Measurements from ENCODE around the gene PCDHGA10.
"Not testable (repeated sequence)": the region's sequence is repeated elsewhere in the genome, so short reads cannot be mapped to it uniquely, and the experiment has no call there.

PCDHGA10 gene

DNA sequence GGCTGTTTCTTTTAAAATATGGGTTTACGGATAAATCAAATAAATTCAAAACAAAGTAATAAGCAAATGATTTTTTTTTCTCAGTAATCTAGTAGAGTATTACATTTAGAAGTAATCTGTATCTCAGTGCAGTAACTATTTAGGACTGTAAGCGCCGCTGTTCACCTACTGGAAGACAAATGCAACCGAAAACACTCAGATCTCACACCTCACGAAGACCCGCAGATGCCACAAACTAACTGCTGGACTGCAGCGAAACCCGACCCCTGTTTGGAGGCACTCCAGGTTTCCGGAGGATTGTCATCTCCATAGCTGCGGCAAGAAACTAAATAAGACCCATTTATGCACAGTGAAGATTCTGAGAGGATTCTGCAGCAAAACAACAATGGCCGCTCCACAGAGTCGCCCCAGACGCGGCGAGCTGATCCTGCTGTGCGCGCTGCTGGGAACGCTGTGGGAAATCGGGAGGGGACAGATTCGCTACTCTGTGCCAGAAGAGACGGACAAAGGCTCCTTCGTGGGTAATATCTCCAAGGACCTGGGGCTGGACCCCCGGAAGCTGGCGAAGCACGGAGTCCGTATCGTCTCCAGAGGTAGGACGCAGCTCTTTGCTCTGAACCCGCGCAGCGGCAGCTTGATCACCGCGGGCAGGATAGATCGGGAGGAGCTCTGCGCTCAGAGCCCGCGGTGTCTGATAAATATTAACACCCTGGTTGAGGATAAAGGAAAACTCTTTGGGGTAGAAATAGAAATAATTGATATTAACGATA, 20.2 kb upstream of the PCDHGA10 start, which contains the start of gene PCDHGA8:
PCDHGA8 (plus strand) TSS at position 205 of the 770 bp plus-strand sequence; CDS start at position 386, 181 bp downstream.
- DNase-seq (ENCODE audit: low spot score) = no peak

DNA sequence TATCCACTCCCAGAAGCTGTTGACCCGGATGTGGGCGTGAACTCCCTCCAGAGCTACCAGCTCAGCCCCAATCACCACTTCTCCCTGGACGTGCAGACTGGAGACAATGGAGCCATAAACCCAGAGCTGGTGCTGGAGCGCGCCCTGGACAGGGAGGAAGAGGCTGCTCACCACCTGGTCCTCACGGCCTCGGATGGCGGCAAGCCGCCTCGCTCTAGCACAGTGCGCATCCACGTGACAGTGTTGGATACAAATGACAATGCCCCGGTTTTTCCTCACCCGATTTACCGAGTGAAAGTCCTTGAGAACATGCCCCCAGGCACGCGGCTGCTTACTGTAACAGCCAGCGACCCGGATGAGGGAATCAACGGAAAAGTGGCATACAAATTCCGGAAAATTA, 19.5 kb upstream of the PCDHGA10 start:
- DNase-seq (ENCODE audit: low spot score) = no peak

DNA sequence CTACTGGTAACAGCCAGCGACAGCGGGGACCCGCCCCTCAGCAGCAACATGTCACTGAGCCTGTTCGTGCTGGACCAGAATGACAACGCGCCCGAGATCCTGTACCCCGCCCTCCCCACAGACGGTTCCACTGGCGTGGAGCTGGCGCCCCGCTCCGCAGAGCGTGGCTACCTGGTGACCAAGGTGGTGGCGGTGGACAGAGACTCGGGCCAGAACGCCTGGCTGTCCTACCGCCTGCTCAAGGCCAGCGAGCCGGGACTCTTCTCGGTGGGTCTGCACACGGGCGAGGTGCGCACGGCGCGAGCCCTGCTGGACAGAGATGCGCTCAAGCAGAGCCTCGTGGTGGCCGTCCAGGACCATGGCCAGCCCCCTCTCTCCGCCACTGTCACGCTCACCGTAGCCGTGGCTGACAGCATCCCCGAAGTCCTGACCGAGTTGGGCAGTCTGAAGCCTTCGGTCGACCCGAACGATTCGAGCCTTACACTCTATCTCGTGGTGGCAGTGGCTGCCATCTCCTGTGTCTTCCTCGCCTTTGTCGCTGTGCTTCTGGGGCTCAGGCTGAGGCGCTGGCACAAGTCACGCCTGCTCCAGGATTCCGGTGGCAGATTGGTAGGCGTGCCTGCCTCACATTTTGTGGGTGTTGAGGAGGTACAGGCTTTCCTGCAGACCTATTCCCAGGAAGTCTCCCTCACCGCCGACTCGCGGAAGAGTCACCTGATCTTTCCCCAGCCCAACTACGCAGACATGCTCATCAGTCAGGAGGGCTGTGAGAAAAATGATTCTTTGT, 18.2 kb upstream of the PCDHGA10 start:
- not testable (repeated sequence) for DNase-seq (ENCODE audit: low spot score)

DNA sequence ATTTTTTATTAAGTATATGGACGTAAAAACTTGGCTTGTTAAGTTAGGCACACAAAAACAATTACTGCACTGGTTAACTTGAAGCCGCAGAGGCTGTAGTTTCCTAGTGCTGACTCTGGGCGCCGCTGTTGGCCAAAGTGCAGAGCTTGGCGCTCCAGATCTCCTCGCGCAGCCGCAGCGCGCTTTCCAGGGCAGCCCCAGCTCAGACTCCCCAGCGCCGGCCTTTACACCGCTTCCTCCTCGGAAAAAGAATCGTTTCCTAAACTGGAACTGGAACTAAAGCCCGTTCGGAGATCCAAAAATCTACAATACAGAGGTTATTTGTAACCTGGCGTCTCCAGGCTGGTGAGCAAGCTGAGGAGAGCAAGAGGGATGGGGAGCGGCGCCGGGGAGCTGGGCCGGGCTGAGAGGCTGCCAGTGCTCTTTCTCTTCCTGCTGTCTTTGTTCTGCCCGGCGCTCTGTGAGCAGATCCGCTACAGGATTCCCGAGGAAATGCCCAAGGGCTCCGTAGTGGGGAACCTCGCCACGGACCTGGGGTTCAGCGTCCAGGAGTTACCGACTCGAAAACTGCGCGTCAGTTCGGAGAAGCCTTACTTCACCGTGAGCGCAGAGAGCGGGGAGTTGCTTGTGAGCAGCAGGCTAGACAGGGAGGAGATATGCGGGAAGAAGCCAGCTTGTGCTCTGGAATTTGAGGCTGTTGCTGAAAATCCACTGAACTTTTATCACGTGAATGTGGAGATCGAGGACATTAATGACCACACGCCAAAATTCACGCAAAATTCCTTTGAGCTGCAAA, 14.8 kb upstream of the PCDHGA10 start, which contains the start of gene PCDHGB5:
PCDHGB5 (plus strand) TSS at position 192 of the 796 bp plus-strand sequence; CDS start at position 373, 181 bp downstream.
- DNase-seq (ENCODE audit: low spot score) = peak; percentile 74

DNA sequence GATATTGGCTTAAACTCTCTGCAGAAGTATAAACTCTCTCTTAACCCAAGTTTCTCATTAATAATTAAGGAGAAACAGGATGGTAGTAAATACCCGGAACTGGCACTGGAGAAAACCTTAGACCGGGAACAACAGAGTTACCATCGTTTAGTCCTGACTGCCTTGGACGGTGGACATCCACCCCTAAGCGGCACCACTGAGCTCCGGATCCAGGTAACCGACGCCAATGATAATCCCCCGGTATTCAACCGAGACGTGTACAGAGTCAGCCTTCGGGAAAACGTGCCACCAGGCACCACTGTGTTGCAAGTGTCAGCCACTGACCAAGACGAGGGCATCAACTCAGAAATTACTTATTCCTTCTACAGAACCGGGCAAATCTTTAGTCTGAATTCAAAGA, 14.2 kb upstream of the PCDHGA10 start:
- DNase-seq (ENCODE audit: low spot score) = no peak

DNA sequence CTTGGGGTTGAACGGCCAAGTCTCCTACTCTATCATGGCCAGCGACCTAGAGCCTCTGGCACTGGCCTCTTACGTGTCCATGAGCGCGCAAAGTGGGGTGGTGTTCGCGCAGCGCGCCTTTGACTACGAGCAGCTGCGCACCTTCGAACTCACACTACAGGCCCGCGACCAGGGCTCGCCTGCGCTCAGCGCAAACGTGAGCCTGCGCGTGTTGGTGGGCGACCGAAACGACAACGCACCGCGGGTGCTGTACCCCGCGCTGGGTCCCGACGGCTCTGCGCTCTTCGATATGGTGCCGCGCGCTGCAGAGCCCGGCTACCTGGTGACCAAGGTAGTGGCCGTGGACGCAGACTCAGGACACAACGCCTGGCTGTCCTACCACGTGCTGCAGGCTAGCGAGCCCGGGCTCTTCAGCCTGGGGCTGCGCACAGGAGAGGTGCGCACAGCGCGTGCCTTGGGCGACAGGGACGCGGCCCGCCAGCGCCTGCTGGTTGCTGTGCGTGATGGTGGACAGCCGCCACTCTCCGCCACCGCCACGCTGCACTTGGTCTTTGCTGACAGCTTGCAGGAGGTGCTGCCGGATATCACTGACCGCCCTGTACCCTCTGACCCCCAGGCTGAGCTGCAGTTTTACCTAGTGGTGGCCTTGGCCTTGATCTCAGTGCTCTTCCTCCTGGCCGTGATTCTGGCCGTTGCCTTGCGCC, 13.1 kb upstream of the PCDHGA10 start:
- no peak for DNase-seq (ENCODE audit: low spot score)

DNA sequence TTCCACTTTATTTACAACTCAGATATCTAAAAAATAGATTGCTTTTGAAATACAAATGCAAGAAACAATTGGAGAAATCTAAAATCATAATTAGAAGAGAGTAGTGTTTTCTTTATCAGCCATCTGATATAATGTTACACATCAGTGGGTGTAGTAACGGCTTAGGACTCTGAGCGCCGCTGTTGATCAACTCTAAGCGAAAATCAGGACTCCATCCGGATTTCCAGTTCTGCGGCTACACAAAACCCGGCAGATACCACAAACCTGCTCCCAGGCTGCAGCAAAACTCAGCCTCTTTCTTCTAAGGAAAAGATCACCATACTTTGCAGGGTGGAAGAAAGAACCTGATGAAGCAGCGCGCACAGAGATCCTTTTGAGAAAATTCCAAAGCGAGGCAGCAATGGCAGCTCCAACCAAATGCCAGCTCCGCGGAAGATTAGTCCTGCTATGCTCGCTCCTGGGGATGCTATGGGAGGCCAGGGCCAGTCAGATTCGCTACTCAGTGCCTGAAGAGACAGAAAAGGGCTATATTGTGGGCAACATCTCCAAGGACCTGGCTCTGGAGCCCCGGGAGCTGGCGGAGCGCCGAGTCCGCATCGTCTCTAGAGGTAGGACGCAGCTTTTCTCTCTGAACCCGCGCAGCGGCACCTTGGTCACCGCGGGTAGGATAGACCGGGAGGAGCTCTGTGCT, 10.1 kb upstream of the PCDHGA10 start, which contains the start of gene PCDHGA9:
PCDHGA9 (plus strand) TSS at position 226 of the 691 bp plus-strand sequence; CDS start at position 401, 175 bp downstream.
- peak; percentile 38 for DNase-seq (ENCODE audit: low spot score)

DNA sequence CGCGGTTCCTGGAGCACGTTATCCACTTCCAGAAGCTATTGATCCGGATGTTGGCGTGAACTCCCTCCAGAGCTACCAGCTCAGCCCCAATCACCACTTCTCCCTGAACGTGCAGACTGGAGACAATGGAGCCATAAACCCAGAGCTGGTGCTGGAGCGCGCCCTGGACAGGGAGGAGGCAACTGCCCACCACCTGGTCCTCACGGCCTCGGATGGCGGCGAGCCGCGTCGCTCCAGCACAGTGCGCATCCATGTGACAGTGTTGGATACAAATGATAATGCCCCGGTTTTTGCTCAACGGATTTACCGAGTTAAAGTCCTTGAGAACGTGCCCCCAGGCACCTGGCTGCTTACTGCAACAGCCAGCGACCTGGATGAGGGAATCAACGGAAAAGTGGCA, 9.4 kb upstream of the PCDHGA10 start:
- DNase-seq (ENCODE audit: low spot score) = no peak

DNA sequence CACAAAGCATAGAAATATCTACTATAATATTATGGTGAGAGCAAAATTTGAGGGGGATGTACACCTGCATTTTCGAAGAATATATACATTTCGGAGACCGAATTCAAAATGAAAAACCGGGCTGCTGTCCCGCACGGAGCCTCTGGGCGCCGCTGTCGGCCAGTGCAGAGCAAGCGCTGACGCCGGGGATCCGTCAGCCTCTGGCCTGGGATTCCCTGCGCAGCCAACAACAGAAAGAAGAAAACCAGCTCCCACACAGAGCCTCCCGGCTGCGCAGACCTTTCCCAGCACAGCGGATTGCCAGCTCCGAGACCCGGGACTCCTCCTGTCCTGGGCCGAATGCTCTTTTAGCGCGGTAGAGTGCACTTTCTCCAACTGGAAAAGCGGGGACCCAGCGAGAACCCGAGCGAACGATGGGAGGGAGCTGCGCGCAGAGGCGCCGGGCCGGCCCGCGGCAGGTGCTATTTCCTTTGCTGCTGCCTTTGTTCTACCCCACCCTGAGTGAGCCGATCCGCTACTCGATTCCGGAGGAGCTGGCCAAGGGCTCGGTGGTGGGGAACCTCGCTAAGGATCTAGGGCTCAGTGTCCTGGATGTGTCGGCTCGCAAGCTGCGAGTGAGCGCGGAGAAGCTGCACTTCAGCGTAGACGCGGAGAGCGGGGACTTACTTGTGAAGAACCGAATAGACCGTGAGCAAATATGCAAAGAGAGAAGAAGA, 4.8 kb upstream of the PCDHGA10 start, which contains the start of gene PCDHGB6:
PCDHGB6 (plus strand) TSS at position 232 of the 716 bp plus-strand sequence; CDS start at position 414, 182 bp downstream.
- DNase-seq (ENCODE audit: low spot score) = not testable (repeated sequence)

DNA sequence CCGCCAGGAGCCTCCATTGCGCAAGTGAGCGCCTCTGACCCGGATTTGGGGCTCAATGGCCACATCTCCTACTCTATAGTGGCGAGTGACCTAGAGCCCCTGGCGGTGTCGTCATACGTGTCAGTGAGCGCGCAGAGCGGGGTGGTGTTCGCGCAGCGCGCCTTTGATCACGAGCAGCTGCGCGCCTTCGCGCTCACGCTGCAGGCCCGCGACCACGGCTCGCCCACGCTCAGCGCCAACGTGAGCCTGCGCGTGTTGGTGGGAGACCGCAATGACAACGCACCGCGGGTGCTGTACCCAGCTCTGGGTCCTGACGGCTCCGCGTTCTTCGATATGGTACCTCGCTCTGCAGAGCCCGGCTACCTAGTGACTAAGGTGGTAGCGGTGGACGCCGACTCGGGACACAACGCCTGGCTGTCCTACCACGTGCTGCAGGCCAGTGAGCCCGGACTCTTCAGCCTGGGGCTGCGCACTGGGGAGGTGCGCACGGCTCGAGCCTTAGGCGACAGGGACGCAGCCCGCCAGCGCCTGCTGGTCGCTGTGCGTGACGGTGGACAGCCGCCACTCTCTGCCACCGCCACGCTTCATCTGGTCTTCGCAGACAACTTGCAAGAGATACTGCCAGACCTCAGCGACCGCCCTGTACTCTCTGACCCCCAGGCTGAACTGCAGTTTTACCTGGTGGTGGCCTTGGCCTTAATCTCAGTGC, 3.0 kb upstream of the PCDHGA10 start:
- DNase-seq (ENCODE audit: low spot score) = no peak

DNA sequence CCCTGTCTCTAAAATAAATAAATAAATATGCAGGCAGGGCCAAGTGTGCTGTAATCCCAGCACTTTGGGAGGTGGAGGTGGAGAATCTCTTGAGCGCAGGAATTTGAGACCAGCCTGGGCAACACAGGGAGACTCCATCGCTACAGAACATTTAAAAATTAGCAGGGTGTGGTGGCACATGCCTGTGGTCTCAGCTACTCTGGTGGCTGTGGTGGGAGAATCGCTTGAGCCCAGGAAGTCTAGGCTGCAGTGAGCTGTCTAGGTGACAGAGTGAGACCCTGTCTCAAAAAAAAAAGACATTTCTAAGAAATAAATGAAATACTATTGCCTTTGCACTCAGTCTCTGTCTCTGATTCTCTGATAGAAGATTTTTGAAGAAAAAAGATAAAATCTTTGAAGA, 1.2 kb upstream of the PCDHGA10 start:
- DNase-seq (ENCODE audit: low spot score) = no peak

DNA sequence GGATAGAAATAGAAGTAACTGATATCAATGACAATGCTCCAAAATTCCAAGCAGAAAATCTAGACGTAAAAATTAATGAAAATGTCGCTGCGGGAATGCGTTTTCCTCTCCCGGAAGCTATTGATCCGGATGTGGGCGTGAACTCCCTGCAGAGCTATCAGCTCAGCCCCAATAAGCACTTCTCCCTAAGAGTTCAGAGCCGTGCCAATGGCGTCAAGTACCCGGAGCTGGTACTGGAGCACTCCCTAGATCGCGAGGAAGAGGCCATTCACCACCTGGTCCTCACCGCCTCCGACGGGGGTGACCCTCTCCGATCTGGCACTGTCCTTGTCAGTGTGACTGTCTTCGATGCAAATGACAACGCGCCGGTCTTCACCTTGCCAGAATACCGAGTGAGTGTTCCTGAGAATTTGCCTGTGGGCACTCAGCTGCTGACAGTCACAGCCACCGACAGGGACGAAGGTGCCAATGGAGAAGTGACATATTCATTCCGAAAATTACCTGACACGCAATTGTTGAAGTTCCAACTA, 818 bp downstream of the PCDHGA10 start:
- peak; percentile 87 for DNase-seq (ENCODE audit: low spot score)

DNA sequence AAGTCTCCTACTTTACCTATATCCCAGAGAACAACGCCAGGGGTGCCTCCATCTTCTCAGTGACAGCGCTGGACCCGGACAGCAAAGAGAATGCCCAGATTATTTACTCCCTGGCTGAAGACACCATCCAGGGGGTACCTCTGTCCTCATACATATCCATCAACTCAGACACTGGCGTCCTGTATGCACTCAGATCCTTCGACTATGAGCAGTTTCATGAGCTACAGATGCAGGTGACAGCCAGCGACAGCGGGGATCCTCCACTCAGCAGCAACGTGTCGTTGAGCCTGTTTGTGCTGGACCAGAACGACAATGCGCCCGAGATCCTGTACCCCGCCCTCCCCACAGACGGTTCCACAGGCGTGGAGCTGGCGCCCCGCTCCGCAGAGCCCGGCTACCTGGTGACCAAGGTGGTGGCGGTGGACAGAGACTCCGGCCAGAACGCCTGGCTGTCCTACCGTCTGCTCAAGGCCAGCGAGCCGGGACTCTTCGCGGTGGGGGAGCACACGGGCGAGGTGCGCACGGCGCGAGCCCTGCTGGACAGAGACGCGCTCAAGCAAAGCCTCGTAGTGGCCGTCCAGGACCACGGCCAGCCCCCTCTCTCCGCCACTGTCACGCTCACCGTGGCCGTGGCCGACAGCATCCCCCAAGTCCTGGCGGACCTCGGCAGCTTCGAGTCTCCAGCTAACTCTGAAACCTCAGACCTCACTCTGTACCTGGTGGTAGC, 1.9 kb downstream of the PCDHGA10 start:
- DNase-seq (ENCODE audit: low spot score) = not testable (repeated sequence)

DNA sequence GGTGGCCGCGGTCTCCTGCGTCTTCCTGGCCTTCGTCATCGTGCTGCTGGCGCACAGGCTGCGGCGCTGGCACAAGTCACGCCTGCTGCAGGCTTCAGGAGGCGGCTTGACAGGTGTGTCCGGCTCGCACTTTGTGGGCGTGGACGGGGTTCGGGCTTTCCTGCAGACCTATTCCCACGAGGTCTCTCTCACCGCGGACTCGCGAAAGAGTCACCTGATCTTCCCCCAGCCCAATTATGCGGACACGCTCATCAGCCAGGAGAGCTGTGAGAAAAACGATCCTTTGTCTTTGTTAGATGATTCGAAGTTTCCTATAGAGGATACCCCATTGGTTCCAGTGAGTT, 2.5 kb downstream of the PCDHGA10 start:
- not testable (repeated sequence) for DNase-seq (ENCODE audit: low spot score)

DNA sequence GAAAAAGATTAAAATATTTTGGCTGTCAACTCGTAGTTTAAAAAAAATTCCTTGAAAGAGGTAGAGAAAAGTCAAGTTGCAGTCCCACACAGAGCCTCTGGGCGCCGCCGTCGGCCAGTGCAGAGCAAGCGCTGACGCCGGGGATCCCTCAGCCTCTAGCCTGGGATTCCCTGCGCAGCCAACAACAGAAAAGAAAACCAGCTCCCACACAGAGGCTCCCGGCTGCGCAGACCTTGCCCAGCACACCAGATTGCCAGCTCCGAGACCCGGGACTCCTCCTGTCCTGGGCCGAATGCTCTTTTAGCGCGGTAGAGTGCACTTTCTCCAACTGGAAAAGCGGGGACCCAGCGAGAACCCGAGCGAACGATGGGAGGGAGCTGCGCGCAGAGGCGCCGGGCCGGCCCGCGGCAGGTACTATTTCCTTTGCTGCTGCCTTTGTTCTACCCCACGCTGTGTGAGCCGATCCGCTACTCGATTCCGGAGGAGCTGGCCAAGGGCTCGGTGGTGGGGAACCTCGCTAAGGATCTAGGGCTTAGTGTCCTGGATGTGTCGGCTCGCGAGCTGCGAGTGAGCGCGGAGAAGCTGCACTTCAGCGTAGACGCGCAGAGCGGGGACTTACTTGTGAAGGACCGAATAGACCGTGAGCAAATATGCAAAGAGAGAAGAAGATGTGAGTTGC, 4.8 kb downstream of the PCDHGA10 start, which contains the start of gene PCDHGB7:
PCDHGB7 (plus strand) TSS at position 184 of the 679 bp plus-strand sequence; CDS start at position 367, 183 bp downstream.
- DNase-seq (ENCODE audit: low spot score) = not testable (repeated sequence)

DNA sequence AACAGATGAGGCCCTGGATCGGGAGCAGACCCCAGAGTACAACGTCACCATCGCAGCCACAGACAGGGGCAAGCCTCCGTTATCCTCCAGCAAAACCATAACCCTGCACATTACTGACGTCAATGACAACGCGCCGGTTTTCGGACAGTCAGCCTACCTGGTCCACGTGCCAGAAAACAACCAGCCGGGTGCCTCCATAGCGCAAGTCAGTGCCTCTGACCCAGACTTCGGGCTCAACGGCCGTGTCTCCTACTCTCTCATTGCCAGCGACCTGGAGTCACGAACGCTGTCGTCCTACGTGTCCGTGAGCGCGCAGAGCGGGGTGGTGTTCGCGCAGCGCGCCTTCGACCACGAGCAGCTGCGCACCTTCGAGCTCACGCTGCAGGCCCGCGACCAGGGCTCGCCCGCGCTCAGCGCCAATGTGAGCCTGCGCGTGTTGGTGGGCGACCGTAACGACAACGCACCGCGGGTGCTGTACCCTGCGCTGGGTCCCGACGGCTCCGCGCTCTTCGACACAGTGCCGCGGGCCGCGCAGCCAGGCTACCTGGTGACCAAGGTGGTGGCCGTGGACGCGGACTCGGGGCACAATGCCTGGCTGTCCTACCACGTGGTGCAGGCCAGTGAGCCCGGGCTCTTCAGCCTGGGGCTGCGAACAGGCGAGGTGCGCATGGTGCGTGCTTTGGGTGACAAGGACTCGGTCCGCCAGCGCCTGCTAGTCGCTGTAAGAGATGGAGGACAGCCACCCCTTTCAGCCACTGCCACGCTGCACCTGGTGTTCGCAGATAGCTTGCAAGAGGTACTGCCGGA, 6.5 kb downstream of the PCDHGA10 start:
- no peak for DNase-seq (ENCODE audit: low spot score)
